ENCODE data around the gene AAR2. TPM values are rescaled to one million over a fixed set of nuclear protein-coding genes. Genes with fewer than 3 reads are reported as not detected.

AAR2 gene
- total RNA-seq, 1 donor = 23.7 TPM

DNA sequence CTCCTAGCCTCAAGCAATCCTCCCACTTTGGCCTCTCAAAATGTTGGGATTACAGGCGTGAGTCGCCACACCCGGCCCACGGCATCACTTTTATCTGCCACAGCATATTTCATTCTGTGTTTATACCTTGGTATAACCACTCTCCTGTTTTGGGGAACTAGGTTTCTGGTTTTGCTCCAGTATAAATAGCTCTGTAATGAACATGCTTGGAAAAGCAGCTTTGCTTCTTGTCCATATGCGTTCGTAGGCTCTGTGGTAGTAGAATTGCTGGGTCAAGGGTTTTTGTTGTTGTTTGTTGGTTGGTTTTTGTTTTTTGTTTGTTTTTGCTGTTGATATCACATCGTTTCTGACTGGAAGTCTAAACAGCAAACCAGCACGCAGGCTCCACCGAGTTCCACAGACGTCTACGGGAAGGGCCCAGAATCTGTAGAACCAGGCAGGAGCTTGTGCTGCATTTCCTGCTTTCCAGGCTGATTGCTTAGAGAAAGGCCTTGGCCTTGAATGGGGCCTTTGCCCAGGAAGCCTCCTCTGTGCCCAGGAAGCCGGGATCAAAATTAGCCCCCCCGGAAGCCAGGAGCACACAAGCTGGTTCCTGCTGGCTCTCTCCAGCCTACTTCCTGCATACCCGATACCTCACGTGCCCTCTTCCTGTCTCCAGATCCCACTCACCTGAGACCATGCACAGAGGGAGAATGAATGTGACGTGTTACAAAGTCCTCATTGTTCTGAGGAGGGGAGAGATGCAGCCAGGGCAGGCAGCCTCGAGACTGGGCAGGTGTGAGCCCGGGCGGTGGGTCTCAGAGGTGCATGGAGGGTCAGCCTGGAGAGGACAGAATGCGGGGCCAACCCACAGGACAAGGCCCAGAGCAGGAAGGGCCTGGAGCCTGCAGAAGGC lies 34.7 kb downstream of the AAR2 start:
- TF ChIP-seq, protein P1, sequence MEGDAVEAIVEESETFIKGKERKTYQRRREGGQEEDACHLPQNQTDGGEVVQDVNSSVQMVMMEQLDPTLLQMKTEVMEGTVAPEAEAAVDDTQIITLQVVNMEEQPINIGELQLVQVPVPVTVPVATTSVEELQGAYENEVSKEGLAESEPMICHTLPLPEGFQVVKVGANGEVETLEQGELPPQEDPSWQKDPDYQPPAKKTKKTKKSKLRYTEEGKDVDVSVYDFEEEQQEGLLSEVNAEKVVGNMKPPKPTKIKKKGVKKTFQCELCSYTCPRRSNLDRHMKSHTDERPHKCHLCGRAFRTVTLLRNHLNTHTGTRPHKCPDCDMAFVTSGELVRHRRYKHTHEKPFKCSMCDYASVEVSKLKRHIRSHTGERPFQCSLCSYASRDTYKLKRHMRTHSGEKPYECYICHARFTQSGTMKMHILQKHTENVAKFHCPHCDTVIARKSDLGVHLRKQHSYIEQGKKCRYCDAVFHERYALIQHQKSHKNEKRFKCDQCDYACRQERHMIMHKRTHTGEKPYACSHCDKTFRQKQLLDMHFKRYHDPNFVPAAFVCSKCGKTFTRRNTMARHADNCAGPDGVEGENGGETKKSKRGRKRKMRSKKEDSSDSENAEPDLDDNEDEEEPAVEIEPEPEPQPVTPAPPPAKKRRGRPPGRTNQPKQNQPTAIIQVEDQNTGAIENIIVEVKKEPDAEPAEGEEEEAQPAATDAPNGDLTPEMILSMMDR (IDR thresholded peaks at IDR 0.05; ENCODE audit: insufficient read depth, low read depth, low read length) = no peak
- DNase-seq (ENCODE audit: low read depth) = no peak
- H3K4me3 ChIP-seq (ENCODE audit: low read depth, low read length) = no peak overlapping the region

DNA sequence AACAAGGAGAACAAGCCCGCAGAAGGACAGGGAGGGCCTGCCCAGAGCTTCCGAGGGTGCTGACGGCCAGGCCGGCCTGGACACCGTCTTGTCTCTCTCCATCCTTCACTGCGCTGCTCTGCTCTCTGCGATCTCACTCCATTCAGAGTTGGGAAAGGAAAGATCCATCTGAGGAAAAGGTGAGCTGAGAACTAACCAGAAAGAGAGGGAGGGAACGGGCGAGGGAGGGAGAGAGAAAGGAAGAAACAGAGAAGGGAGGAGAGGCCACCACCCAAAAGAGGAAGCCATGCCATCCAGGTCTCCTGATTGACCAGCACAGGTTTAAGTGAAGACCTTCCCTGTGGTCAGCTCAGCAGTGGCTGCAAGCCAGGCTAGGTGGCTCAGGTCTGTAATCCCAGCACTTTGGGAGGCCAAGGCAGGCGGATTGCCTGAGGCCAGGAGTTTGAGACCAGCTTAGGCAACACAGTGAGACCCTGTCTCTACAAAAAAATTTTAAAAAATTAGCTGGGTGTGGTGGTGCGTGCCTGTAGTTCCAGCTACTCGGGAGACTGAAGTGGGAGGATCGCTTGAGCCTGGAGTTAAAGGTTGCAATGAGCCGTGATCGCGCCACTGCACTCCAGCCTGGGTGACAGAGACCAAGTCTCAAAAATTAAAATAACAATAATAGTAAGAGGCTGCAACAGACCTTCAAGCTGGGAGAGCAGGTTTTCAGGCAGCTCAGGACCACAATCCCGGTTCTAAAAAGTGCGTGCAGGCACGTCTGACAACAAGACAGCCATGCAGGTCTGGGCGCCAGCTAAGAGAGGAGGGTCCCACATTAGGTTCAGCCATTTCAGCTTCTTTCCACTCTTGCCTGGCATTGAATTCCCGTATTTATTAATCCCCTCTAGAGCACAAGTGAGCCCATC lies 35.6 kb downstream of the AAR2 start:
- TF ChIP-seq, protein P1 (IDR thresholded peaks at IDR 0.05; ENCODE audit: insufficient read depth, low read depth, low read length) = no peak
- no peak overlapping the region for H3K4me3 ChIP-seq (ENCODE audit: low read depth, low read length)
- DNase-seq (ENCODE audit: low read depth) = no peak

GRCh38 chr20:36272547-36273220 lies 36.4 kb downstream of the AAR2 start:
- DNase-seq (ENCODE audit: low read depth) = no peak
- TF ChIP-seq, protein P1 (IDR thresholded peaks at IDR 0.05; ENCODE audit: insufficient read depth, low read depth, low read length) = no peak
- H3K4me3 ChIP-seq (ENCODE audit: low read depth, low read length) = no peak overlapping the region

GRCh38 chr20:36273414-36274180 lies 37.3 kb downstream of the AAR2 start:
- peak; percentile 20 for DNase-seq (ENCODE audit: low read depth)
- TF ChIP-seq, protein P1 (IDR thresholded peaks at IDR 0.05; ENCODE audit: insufficient read depth, low read depth, low read length) = peak; percentile 34
- no peak overlapping the region for H3K4me3 ChIP-seq (ENCODE audit: low read depth, low read length)

GRCh38 chr20:36274181-36274841 lies 38.0 kb downstream of the AAR2 start:
- TF ChIP-seq, protein P1 (IDR thresholded peaks at IDR 0.05; ENCODE audit: insufficient read depth, low read depth, low read length) = no peak
- no peak overlapping the region for H3K4me3 ChIP-seq (ENCODE audit: low read depth, low read length)
- no peak for DNase-seq (ENCODE audit: low read depth)
